WTC11 (cell line): ENCODE data around the gene ANXA2. TPM values are rescaled to one million over a fixed set of nuclear protein-coding genes. Genes with fewer than 3 reads are reported as not detected.

ENCODE experiments used
- ATAC-seq: fragments of 200-7000 bp; cut with Tn5 transposase; 2 replicates; pipeline ENCODE4 v1.10.0; 2021; ENCODE audit warnings: mild to moderate bottlenecking, moderate library complexity
- CTCF ChIA-PET: fragments of 300-600 bp; sonication (Branson Sonifier 250); formaldehyde crosslinking; loops from one replicate; lab custom pipeline; 2021; ENCODE audit warnings: antibody characterized with exemption; lab: Charles Lee
- POLR2A ChIA-PET: fragments of 350-600 bp; sonication (Branson Sonifier 250); formaldehyde crosslinking; loops from one replicate; lab custom pipeline; 2021; ENCODE audit warnings: antibody characterized with exemption; lab: Charles Lee
- DNase-seq: peaks from one replicate; pipeline ENCODE4 v3.0.0; 2021; ENCODE audit warnings: low spot score
- H3K27ac Mint-ChIP-seq: 2 replicates; pipeline ENCODE4 v1.8.0; 2021; ENCODE audit warnings: mixed read lengths
- H3K27me3 Mint-ChIP-seq: 2 replicates; pipeline ENCODE4 v1.8.0; 2021; ENCODE audit warnings: low read depth, mild to moderate bottlenecking, moderate library complexity, mixed read lengths
- H3K36me3 Mint-ChIP-seq: 2 replicates; pipeline ENCODE4 v1.8.0; 2021; ENCODE audit warnings: mixed read lengths
- H3K4me1 Mint-ChIP-seq: 2 replicates; pipeline ENCODE4 v1.8.0; 2022; ENCODE audit warnings: mixed read lengths
- H3K4me3 Mint-ChIP-seq: 2 replicates; pipeline ENCODE4 v1.8.0; 2021; ENCODE audit warnings: mild to moderate bottlenecking, moderate library complexity, mixed read lengths
- H3K9me3 Mint-ChIP-seq: 2 replicates; pipeline ENCODE4 v1.8.0; 2021; ENCODE audit warnings: mixed read lengths
- CBFB ChIP-seq: sonication (generic); formaldehyde crosslinking; IDR thresholded peaks from 2 replicates; pipeline ENCODE4 v1.8.1; 2022; ENCODE audit warnings: mild to moderate bottlenecking, low read depth, missing genetic modification reagents
- EMX1 ChIP-seq: fragments of 250-450 bp; sonication (Bioruptor Pico); IDR thresholded peaks from 2 replicates; pipeline ENCODE4 v1.8.0; 2021; ENCODE audit warnings: mild to moderate bottlenecking
- RELA ChIP-seq: sonication (generic); formaldehyde crosslinking; IDR thresholded peaks from 2 replicates; pipeline ENCODE4 v1.8.1; 2022; ENCODE audit warnings: missing genetic modification reagents, mild to moderate bottlenecking, borderline replicate concordance
- SP1 ChIP-seq: sonication (generic); formaldehyde crosslinking; conservative IDR thresholded peaks from 2 replicates; pipeline ENCODE4 v1.8.1; 2022; ENCODE audit warnings: missing genetic modification reagents
- TEAD4 ChIP-seq: sonication (generic); formaldehyde crosslinking; IDR thresholded peaks from 2 replicates; pipeline ENCODE4 v1.8.0; 2022; ENCODE audit warnings: mild to moderate bottlenecking, missing genetic modification reagents
- total RNA-seq: library from RNA; stranded (reverse); gene quantifications from 3 replicates; pipeline ENCODE4 v1.2.3, GENCODE V29; 2021
- TF ChIP-seq, protein P1 (sequence below): fragments of 250-450 bp; sonication (Bioruptor Pico); IDR thresholded peaks from 2 replicates; pipeline ENCODE4 v1.9.0; 2021; ENCODE audit warnings: moderate library complexity, mild to moderate bottlenecking, inconsistent platforms, borderline replicate concordance
- TF ChIP-seq, protein P2 (sequence below): sonication (generic); formaldehyde crosslinking; IDR thresholded peaks from 2 replicates; pipeline ENCODE4 v1.8.0; 2022; ENCODE audit warnings: mild to moderate bottlenecking, missing genetic modification reagents
- TF ChIP-seq, protein P3 (sequence below): sonication (generic); formaldehyde crosslinking; IDR thresholded peaks from 2 replicates; pipeline ENCODE4 v1.8.1; 2023; ENCODE audit warnings: mild to moderate bottlenecking, missing genetic modification reagents, moderate library complexity
- TF ChIP-seq, protein P4 (sequence below): sonication (generic); formaldehyde crosslinking; IDR thresholded peaks from 2 replicates; pipeline ENCODE4 v1.8.0; 2023; ENCODE audit warnings: missing genetic modification reagents, mild to moderate bottlenecking, borderline replicate concordance

The ANXA2 gene
- total RNA-seq, 1 experiment from 2014 or later, result 152 TPM

DNA sequence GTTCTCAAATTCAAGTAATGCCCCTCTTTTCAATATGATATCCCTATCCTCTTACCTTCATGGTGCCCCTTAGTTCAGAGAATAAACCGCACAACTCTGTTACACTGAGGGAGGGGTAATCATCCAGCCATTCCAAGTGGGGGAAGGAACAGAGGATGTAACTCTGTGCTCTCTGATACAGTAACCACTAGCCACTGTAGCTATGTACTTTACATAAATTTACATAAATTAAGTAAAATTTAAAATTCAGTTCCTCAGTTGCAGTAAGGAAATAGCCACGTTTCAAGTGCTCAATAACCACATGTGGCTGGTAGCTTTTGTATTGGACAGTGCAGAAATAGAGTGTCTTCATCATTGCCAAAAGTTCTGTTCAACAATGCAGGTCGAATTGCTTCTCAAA is 90.8 kb downstream of the ANXA2 start:
- Mint-ChIP-seq H3K27me3 (no peaks in the 10 kb centered on the region), H3K27ac (no peak overlapping the region), H3K9me3 (peaks cover 25% of the 10 kb centered on the region), H3K4me1 (peaks cover 11% of the 10 kb centered on the region), H3K36me3 (no peaks in the 10 kb centered on the region), H3K4me3 (no peak overlapping the region)
- no peak for DNase-seq
- CTCF ChIA-PET, result no interaction called here
- TF ChIP-seq, protein P1, sequence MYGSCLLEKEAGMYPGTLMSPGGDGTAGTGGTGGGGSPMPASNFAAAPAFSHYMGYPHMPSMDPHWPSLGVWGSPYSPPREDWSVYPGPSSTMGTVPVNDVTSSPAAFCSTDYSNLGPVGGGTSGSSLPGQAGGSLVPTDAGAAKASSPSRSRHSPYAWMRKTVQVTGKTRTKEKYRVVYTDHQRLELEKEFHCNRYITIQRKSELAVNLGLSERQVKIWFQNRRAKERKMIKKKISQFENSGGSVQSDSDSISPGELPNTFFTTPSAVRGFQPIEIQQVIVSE (CRISPR knock-in tag), result no peak
- TF ChIP-seq CBFB (CRISPR knock-in tag) (no peak), SP1 (CRISPR knock-in tag) (no peak), EMX1 (CRISPR knock-in tag) (no peak), RELA (CRISPR knock-in tag) (no peak)
- POLR2A ChIA-PET, result no interaction called here
- ATAC-seq, result no peak

DNA sequence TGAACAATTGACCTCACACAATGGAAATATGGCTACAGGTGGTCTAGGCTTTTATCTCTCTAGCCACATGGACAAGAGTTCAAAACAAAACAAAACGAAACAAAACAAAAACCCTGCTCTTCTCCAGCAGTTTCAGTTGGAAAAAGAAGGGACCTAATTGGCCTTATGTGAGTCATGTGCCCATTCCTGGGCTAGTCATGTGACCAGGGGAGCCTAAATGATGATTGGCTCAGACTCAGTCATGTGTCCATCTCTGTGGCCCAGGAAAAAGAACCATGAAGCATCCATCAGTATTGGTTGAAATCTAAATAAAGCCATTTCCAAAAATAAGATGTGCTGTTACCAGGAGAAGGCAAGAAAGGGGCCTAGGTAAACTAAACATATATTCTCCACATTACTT is 96.8 kb downstream of the ANXA2 start:
- TF ChIP-seq, protein P2, sequence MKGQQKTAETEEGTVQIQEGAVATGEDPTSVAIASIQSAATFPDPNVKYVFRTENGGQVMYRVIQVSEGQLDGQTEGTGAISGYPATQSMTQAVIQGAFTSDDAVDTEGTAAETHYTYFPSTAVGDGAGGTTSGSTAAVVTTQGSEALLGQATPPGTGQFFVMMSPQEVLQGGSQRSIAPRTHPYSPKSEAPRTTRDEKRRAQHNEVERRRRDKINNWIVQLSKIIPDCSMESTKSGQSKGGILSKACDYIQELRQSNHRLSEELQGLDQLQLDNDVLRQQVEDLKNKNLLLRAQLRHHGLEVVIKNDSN (CRISPR knock-in tag), result peak; percentile 60; the same call in 1 of the 2 replicates
- TF ChIP-seq TEAD4 (CRISPR knock-in tag), result no peak
- TF ChIP-seq, protein P3, sequence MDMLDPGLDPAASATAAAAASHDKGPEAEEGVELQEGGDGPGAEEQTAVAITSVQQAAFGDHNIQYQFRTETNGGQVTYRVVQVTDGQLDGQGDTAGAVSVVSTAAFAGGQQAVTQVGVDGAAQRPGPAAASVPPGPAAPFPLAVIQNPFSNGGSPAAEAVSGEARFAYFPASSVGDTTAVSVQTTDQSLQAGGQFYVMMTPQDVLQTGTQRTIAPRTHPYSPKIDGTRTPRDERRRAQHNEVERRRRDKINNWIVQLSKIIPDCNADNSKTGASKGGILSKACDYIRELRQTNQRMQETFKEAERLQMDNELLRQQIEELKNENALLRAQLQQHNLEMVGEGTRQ (CRISPR knock-in tag), result peak; percentile 78
- Mint-ChIP-seq H3K27ac (no peak overlapping the region), H3K27me3 (no peaks in the 10 kb centered on the region), H3K9me3 (peaks cover 36% of the 10 kb centered on the region), H3K4me1 (peaks cover 11% of the 10 kb centered on the region), H3K4me3 (no peak overlapping the region), H3K36me3 (peaks cover 6% of the 10 kb centered on the region)
- CTCF ChIA-PET, result no interaction called here
- POLR2A ChIA-PET, result no interaction called here
- no peak for DNase-seq
- no peak for ATAC-seq

DNA sequence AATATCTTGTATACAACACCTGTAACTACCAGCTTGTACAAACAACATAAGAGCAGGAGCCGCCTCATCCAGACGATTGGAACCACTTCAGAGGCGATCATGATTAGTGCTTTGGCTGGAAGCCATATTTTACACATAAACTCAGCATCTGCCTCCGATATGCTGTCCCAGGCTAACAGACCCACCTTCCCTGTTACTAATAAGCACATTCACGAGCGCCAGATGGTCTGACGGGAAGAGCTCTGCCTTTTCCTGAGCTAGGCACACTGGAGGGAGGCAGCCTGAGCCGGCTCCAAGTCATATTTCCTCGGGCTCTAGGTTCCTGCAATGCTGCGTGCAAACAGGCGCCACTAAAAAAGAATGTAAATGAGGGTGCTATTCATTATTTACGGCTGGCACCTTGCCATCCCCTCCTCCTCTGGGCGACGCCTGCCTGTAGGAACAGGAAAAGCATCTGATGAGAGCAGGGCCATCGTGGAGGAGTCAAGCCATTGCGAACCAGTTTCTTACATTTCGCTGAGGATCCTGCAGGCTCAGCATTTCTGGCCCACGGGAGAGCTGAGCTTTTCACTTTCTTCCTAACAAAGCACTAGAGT is 98.2 kb downstream of the ANXA2 start:
- ChIA-PET POLR2A (interaction anchor here (0.7 kb wide), 1 partner anchor 11 kb away, joined by 4 read pairs; no protein-coding TSS in a partner anchor), CTCF (interaction anchor here (0.9 to 1.2 kb wide), 3 partner anchors 27 to 306 kb away, joined by 3 to 4 read pairs (median 3); no protein-coding TSS in a partner anchor)
- peak; percentile 87 for ATAC-seq
- Mint-ChIP-seq H3K9me3 (peaks cover 38% of the 10 kb centered on the region), H3K27ac (no peak overlapping the region), H3K4me3 (no peak overlapping the region), H3K36me3 (peaks cover 18% of the 10 kb centered on the region), H3K27me3 (no peaks in the 10 kb centered on the region; the same call in 1 of the 2 replicates), H3K4me1 (peaks cover 11% of the 10 kb centered on the region)
- peak; percentile 34 for DNase-seq
- TF ChIP-seq, protein P4, sequence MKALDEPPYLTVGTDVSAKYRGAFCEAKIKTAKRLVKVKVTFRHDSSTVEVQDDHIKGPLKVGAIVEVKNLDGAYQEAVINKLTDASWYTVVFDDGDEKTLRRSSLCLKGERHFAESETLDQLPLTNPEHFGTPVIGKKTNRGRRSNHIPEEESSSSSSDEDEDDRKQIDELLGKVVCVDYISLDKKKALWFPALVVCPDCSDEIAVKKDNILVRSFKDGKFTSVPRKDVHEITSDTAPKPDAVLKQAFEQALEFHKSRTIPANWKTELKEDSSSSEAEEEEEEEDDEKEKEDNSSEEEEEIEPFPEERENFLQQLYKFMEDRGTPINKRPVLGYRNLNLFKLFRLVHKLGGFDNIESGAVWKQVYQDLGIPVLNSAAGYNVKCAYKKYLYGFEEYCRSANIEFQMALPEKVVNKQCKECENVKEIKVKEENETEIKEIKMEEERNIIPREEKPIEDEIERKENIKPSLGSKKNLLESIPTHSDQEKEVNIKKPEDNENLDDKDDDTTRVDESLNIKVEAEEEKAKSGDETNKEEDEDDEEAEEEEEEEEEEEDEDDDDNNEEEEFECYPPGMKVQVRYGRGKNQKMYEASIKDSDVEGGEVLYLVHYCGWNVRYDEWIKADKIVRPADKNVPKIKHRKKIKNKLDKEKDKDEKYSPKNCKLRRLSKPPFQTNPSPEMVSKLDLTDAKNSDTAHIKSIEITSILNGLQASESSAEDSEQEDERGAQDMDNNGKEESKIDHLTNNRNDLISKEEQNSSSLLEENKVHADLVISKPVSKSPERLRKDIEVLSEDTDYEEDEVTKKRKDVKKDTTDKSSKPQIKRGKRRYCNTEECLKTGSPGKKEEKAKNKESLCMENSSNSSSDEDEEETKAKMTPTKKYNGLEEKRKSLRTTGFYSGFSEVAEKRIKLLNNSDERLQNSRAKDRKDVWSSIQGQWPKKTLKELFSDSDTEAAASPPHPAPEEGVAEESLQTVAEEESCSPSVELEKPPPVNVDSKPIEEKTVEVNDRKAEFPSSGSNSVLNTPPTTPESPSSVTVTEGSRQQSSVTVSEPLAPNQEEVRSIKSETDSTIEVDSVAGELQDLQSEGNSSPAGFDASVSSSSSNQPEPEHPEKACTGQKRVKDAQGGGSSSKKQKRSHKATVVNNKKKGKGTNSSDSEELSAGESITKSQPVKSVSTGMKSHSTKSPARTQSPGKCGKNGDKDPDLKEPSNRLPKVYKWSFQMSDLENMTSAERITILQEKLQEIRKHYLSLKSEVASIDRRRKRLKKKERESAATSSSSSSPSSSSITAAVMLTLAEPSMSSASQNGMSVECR (CRISPR knock-in tag), result no peak

Other genes starting within 250 kb of the ANXA2 start
- gene ICE2, start 81.2 kb upstream of the ANXA2 start, total RNA-seq, result 76.9 to 84.3 TPM (median 77.5 TPM) in 3 replicates